H1 (cell line): ENCODE data around the gene ZNF133. TPM values are rescaled to one million over a fixed set of nuclear protein-coding genes. Genes with fewer than 3 reads are reported as not detected.

ENCODE experiments used
- CHD7 ChIP-seq: fragments of 300-600 bp; sonication (generic); IDR thresholded peaks from 2 replicates; pipeline ENCODE4 v1.7.1; 2012; ENCODE audit warnings: low read length, moderate library complexity, mild to moderate bottlenecking, inconsistent platforms; ENCODE audit not compliant: insufficient replicate concordance
- RXRA ChIP-seq: IDR thresholded peaks from 2 replicates; pipeline ENCODE4 v1.6.1; 2011; ENCODE audit warnings: low read depth, mild to moderate bottlenecking, low read length, moderate library complexity; ENCODE audit not compliant: insufficient read depth
- polyA plus RNA-seq, 7 experiments: library from polyadenylated mRNA; depleted of rRNA in 3 of 7; stranded (reverse) in 5 of 7; unstranded in 2 of 7; fragments of >200 nt in 5 of 7; fragments of 200-250 nt in 2 of 7; gene quantifications; 1 replicate in 5 of 7; 2 replicates in 1 of 7; 4 replicates in 1 of 7; pipeline versions ENCODE4 v1.2.1 to v1.2.3, GENCODE V29; 2011 to 2013; ENCODE audit warnings: missing spikeins in 2 of 7, mixed read lengths in 2 of 7
- total RNA-seq: library from RNA; stranded (reverse); fragmentation: NEBNext Ultra II Directional; extraction: Animal tissue kit (Norgen Biotek cat#: 25700); gene quantifications from 2 replicates; pipeline ENCODE4 v1.2.1, GENCODE V29; 2021

Gene ZNF133
- total and polyA plus RNA-seq, 2 of the 8 experiments (the other 6 are each of a cell fraction or from before 2014, with no cell fraction given), result 12.1 to 15.8 TPM

DNA sequence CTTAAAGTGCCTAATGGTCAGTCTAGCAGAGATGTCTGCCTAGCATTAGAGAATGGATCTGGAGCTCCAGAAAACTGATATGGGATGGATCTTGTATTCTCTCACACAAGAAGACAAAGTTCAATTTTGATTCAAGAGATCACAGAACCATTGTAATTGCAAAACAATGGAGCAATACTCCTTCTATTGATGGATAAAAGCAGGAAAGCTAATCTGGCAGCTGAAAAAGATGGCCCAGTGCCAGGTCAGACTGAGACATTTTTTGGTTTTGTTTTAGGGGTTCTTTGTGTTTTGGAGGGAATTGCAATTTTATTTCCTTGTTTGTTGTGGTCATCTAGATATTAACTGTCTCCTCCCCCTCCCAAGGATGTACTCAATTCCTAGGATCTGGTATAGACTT, 14.6 kb upstream of the ZNF133 start (continued):
- no peak for TF ChIP-seq CHD7
- no peak for TF ChIP-seq RXRA
